AG04450 (cell line): ENCODE data around the gene LBX2. TPM values are rescaled to one million over a fixed set of nuclear protein-coding genes. Genes with fewer than 3 reads are reported as not detected.
A peak's percentile ranks its signal among the peaks of the same experiment; 100 is the strongest.

Experiments
- CTCF ChIA-PET: fragments of 300-600, 350-600 bp; formaldehyde crosslinking; extraction: SDS; loops from one replicate; lab custom pipeline; 2022; ENCODE audit warnings: antibody characterized with exemption, inconsistent platforms; lab: Charles Lee
- POLR2A ChIA-PET: fragments of 350-600 bp; formaldehyde crosslinking; extraction: SDS; loops from one replicate; lab custom pipeline; 2021; ENCODE audit warnings: antibody characterized with exemption, inconsistent platforms; lab: Yijun Ruan, JAX
- DNase-seq: peaks from one replicate; pipeline ENCODE4 v3.0.0-alpha.2; 2011; ENCODE audit warnings: low read depth, low spot score
- H3K27ac ChIP-seq: one replicate; pipeline ENCODE4 v1.5.1; 2012; ENCODE audit warnings: low read depth, low read length, control low read depth
- H3K27me3 ChIP-seq: one replicate; pipeline ENCODE4 v1.6.0; 2012; ENCODE audit warnings: low read length; ENCODE audit not compliant: control insufficient read depth, insufficient read depth
- H3K4me3 ChIP-seq: 2 replicates; pipeline ENCODE4 v1.5.1; 2011; ENCODE audit warnings: mild to moderate bottlenecking, low read depth, low read length, control low read depth
- H3K9me3 ChIP-seq: 2 replicates; pipeline ENCODE4 v1.5.1; 2012; ENCODE audit warnings: low read length; ENCODE audit not compliant: control insufficient read depth, insufficient read depth
- CTCF ChIP-seq: IDR thresholded peaks from 2 replicates; pipeline ENCODE4 v1.5.1; 2011; ENCODE audit warnings: low read depth, low read length, control low read depth, inconsistent platforms
- polyA plus RNA-seq: library from polyadenylated mRNA; depleted of rRNA; stranded (reverse); fragments of >200 nt; gene quantifications from 2 replicates; pipeline ENCODE4 v1.2.3, GENCODE V29; 2011

Gene LBX2
- polyA plus RNA-seq, 1 experiment: 0.86 TPM

GRCh38 chr2:74482801-74483674 is 16.4 kb downstream of the LBX2 start, which contains the start of the genes CCDC142 and TTC31:
CCDC142 (minus strand) TSS chr2:74482998; CDS start chr2:74482837, 161 bp downstream.
TTC31 (plus strand) TSS chr2:74483081; CDS start chr2:74483096, 15 bp downstream.
- CTCF ChIA-PET: interaction anchor here (0.6 to 12.6 kb wide), 13 partner anchors 9 to 395 kb away, joined by 3 to 174 read pairs (median 5); partner anchors contain the start of genes AUP1, HTRA2 and MRPL53
- Histone ChIP-seq H3K9me3 (no peaks in the 10 kb centered on the region; the same call in 1 of the 2 replicates), H3K4me3 (peak within 1 kb of the TSS; percentile 99), H3K27me3 (no peaks in the 10 kb centered on the region), H3K27ac (peak within 1 kb of the TSS; percentile 70)
- DNase-seq: peak; percentile 83
- POLR2A ChIA-PET: interaction anchor here (0.6 to 2.8 kb wide), 9 partner anchors 10 to 101 kb away, joined by 3 to 16 read pairs (median 6); partner anchors contain the start of genes AUP1, HTRA2, INO80B and LOXL3
- peak; percentile 90 for TF ChIP-seq CTCF

DNA sequence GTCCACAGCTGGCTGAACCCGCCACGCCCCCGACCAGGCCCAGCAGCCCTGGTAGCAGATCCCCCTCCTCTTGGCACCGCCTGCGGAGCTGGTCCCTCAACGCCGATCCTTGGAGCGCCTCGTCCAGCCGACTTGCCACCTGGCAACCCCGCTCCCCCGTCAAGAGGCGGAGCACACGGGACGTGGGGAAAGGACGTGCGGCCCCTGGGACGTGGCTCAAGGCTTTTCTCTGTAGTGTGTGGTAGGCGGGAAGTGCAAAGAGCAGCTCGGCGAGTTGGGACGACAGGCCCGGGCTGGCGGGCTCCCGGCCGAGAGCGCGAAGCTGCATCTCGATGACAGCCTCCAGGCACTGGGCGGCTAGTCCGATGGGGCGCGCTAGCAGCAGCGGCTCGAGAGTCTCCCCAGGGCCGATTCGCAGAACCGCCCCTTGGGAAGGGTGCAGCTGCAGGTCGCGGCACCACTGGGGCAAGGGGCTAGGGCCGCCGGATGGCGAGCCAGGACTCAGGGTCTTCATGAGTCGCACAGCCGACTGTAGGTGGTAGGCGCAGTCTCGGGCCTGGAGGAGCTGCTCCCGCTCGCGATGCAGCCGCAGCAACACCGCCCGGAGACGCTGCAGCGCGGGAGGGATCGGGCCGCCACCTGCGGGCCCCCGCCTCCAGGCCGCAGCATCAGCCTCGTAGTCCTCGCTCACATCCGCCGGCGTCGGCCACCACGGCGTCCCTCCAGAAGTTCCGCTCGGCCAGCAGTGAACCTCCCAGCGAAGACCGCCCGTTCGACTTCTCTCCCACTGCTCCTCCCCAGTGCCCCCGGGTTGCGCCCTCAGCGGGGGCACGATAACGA is 17.2 kb downstream of the LBX2 start:
- CTCF ChIA-PET: interaction anchor here (0.6 to 12.6 kb wide), 9 partner anchors 10 to 396 kb away, joined by 3 to 174 read pairs (median 6); partner anchors contain the start of genes AUP1, HTRA2 and MRPL53

DNA sequence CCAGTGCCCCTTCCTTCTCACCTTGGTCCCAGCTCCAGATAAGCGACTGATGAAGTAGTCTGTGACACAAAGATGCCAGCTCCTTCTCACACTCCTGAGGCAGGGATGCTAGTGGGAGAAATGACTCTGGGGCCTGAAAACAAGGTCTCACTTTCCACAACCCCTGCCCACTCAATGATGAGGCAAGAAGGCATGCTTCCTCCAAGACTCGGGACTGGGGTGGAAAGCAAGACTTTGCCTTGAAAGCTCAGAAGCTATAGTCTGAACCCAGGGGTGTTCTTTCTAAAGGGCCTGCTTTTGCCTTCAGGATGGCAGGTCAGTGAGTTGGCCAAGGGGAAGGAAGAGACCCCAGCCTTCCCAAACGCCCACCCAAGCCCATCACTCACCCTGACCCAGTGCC is 18.0 kb downstream of the LBX2 start:
- POLR2A ChIA-PET: interaction anchor here (1.1 to 2.8 kb wide), 6 partner anchors 9 to 72 kb away, joined by 3 to 16 read pairs (median 6); partner anchors contain the start of genes AUP1, HTRA2, INO80B and LOXL3
- Histone ChIP-seq H3K27ac (peak overlapping the region; percentile 21), H3K27me3 (no peaks in the 10 kb centered on the region), H3K4me3 (peak overlapping the region; percentile 99), H3K9me3 (no peaks in the 10 kb centered on the region; the same call in 1 of the 2 replicates)
- DNase-seq: no peak
- no peak for TF ChIP-seq CTCF
- CTCF ChIA-PET: interaction anchor here (1.5 to 12.6 kb wide), 3 partner anchors 23 to 106 kb away, joined by 4 to 174 read pairs (median 11); no protein-coding TSS in a partner anchor

More for the DNA sequence above, 17.2 kb downstream of the LBX2 start:
- DNase-seq: no peak
- Histone ChIP-seq H3K27me3 (no peaks in the 10 kb centered on the region), H3K4me3 (peak overlapping the region; percentile 99), H3K27ac (peak overlapping the region; percentile 70), H3K9me3 (no peaks in the 10 kb centered on the region; the same call in 1 of the 2 replicates)
- TF ChIP-seq CTCF: no peak
- POLR2A ChIA-PET: interaction anchor here (0.6 to 2.8 kb wide), 9 partner anchors 9 to 281 kb away, joined by 3 to 16 read pairs (median 4); partner anchors contain the start of genes AUP1, HTRA2, INO80B and LOXL3

DNA sequence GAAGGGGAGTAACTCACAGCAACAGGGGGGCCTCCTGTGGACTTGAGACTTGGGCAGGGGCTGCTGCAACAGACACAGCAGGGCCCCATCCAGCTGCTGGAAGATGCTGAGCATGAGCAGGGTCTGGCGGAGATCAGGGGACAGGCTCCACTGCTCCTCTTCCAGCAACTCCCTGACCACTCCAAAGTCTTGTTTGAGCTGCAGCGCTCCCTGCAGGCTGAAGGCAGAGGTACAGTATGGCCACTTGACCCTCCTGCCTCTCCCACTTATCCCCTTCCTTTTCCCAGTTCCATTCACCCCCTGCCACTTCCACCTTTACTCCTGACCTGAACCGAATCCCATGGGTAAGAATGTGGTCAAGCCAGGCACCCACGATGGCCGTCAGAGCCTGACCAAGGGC is 24.5 kb downstream of the LBX2 start:
- DNase-seq: no peak
- Histone ChIP-seq H3K27me3 (no peaks in the 10 kb centered on the region), H3K27ac (no peak overlapping the region), H3K9me3 (no peaks in the 10 kb centered on the region; the same call in 1 of the 2 replicates), H3K4me3 (no peak overlapping the region)
- ChIA-PET POLR2A (no interaction called here), CTCF (interaction anchor here (1.2 kb wide), 1 partner anchor 110 kb away, joined by 3 read pairs; no protein-coding TSS in a partner anchor)
- TF ChIP-seq CTCF: peak; percentile 17; the same call in 1 of the 2 replicates
